HG02678 (cell line): Measurements from ENCODE around the gene DHX35.
"Not testable (repeated sequence)": the region's sequence is repeated elsewhere in the genome, so short reads cannot be mapped to it uniquely, and the experiment has no call there.

Source experiments
- ATAC-seq: cut with Tn5 transposase; IDR thresholded peaks from one replicate; pipeline ENCODE4 v1.9.1; 2021; ENCODE audit warnings: mild to moderate bottlenecking, moderate library complexity; ENCODE audit not compliant: unreplicated experiment

Gene DHX35

DNA sequence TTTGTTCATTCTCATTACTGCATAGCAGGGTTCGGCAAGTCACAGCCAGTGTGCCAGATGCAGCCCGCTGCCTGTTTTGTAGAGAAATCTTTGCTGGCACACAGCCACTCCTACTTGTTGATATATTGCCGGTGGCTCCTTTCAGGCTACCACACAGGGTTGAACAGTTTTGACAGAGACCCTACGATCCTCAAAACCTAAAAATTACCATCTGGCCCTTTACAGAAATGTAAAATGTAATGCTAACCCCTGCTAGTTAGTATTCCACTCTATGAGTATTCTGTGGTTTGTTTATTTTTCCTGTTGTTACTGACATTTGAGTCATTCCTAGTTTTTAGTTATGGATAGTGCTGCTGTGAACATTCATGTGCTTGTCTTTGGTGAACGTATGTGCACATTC lies 11.5 kb downstream of the DHX35 start:
- ATAC-seq, result no peak

GRCh38 chr20:38975539-38976120 lies 13.5 kb downstream of the DHX35 start:
- ATAC-seq, result no peak

DNA sequence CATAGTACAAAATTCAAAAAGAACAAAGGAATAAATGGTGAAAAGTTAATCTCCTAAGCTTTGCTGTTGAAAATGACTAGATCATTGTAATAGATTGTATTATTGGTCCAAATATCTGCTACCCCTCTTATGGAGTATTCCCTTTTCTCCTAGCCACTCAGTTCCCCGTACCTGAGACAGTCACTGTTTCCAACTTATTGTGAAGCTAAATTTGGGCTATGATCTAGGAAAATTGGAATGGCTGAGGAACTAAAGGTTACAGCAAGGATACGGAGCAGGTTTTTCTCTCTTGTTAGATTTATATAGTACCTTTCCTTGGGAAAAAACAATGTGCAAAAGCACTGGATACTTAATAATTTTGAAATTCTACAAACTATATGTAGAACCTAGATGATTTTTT lies 17.3 kb downstream of the DHX35 start:
- no peak for ATAC-seq

- ATAC-seq, result no peak
Measured at GRCh38 chr20:38979842-38980241, 17.7 kb downstream of the DHX35 start.

- ATAC-seq, result no peak
Measured at GRCh38 chr20:38982291-38982690, 20.1 kb downstream of the DHX35 start.

DNA sequence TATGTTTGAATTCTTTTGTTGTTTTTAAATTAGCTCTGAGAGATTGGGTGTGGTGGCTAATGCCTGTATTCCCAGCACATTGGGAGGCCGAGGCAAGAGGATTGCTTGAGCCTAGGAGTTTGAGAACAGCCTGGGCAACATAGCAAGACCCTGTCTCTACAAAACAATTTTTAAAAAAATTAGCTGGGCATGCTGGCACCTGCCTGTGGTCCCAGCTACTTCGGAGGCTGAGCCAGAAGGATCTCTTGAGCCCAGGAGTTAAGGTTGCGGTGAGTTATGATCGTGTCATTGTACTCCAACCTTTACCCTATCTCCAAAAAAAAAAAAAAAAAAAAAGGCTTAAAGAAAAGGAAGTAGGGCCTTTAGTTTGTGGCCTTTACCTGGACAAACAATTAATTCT lies 22.9 kb downstream of the DHX35 start:
- no peak for ATAC-seq

DNA sequence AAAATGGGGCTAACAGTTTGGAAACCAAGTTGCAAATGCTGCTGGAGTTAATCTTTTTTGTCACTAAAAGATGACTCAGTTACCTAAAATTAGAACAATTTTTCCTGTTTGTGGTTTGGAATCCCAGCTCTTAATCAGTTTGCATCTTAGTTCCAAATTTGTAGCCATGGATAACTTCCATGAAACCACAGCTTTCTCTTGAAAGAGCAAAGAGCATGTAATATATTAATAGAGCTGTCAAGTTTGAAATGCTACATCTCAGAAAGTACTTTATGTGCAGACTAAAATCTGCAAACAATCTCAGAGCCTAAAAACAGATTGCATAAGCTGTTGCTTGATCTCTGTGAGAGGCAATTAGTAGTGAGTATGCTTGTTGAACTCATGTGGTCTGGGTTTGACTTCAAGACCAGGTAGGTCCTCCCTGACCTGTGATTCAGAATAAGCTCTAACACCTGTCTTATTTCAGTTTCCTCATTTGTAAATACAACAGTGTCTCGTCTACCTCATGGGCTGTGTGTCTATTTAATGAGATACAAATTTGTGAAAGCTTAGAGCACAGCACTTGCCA lies 23.5 kb downstream of the DHX35 start:
- no peak for ATAC-seq

GRCh38 chr20:38986663-38987062 lies 24.5 kb downstream of the DHX35 start:
- ATAC-seq, result no peak

- ATAC-seq, result peak; percentile 84
Measured at GRCh38 chr20:38987777-38988176, 25.6 kb downstream of the DHX35 start.

GRCh38 chr20:38990728-38991127 lies 28.6 kb downstream of the DHX35 start:
- ATAC-seq, result no peak

- no peak for ATAC-seq
Measured at GRCh38 chr20:38991814-38992704, 29.9 kb downstream of the DHX35 start.

GRCh38 chr20:38995536-38996044 lies 33.4 kb downstream of the DHX35 start:
- ATAC-seq, result no peak

DNA sequence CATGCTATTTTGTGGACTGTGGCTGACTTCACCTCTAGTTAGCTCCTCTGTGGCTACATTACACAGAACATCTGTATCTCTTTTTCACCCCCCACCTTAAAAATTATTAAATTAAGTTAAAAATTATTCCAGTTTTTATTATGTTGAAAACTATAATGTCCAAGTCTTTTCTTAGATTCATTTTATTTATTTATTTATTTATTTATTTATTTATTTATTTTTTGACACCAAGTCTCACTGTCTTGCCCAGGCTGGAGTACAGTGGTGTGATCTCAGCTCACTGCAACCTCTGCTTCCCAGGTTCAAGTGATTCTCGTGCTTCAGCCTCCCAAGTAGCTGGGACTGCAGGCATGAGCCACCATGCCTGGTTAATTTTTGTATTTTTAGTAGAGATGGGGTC lies 34.7 kb downstream of the DHX35 start:
- ATAC-seq, result not testable (repeated sequence)

DNA sequence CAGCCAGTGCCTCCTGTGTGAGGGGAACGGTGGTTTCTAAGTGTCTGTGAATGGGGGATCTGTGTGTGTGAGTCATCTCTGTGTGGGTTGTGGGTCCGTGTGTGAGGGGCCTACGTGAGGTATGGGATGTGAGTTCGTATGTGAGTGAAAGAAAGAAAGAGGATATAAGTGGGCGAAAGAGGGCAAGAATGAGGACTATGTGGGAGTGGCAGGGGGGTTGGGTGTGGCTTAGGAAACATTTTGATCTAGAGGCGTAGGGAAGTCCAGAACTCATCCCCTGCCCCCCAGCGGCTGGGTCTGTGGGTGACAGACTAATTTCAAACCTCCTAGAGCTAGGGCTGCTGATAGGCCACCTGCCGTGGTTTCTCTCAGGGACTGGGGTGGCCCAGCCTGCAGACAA lies 35.5 kb downstream of the DHX35 start:
- peak; percentile 95 for ATAC-seq

DNA sequence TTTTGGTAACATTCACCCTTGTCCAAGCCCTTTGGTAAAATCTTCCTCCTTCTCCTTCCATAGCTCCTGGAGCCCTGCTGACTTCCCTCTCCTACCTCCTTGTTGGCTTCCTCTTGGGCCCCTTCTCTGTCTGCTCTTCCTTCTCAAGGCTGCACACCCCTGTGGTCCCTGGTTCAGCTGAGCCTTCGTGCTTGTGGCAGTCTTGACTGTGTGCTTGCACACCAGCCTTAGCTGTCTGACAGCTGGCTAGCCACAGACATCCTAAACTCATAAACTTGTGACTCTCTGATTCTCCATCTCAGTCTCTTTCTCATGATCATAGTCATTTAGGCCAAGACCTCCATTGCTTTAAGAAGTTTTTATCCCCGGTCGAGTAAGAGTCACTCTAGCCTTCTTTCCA lies 37.1 kb downstream of the DHX35 start:
- no peak for ATAC-seq

GRCh38 chr20:38999965-39000910 lies 38.1 kb downstream of the DHX35 start:
- no peak for ATAC-seq

DNA sequence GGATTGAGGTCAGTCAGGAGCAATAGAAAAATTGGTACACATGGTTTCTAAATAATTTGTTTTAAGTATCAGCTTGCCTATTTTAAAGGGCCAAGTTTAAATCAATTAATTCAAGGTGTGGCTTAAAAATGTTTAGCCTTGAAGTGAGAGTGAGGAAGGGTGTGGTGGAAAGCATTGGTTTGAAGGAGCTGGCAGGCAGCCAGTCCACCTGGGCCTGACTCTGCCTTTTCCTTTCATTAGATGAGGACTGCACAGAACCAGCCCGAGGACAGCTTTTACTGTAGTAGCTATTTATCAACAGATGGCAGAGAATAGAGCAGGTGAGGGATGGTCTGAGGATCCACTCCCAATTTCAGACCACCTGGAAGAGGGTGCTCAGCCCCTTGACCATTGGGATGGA lies 42.4 kb downstream of the DHX35 start:
- no peak for ATAC-seq

- ATAC-seq, result no peak
Measured at GRCh38 chr20:39009348-39009747, 47.2 kb downstream of the DHX35 start.

DNA sequence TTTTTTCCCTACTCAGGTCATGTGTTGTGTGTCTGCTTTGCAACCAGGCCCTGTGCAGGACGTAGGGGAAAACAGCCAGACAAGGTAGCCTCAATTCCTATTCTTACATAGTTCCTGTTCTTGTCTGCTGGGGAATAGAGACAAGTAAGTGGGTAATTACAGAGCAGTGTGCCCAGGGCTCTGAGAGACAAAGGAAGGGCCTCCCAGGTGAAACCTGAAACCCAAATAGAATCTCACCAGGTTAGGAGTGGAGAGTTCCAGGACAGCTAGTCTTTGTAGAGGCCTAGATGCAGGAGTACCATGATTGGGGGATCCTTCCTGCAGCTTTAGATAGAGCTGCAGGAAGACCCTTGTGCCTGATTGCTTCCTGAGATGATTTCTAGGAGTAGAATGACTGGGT lies 48.4 kb downstream of the DHX35 start:
- no peak for ATAC-seq

- ATAC-seq, result no peak
Measured at GRCh38 chr20:39013662-39014109, 51.5 kb downstream of the DHX35 start.

DNA sequence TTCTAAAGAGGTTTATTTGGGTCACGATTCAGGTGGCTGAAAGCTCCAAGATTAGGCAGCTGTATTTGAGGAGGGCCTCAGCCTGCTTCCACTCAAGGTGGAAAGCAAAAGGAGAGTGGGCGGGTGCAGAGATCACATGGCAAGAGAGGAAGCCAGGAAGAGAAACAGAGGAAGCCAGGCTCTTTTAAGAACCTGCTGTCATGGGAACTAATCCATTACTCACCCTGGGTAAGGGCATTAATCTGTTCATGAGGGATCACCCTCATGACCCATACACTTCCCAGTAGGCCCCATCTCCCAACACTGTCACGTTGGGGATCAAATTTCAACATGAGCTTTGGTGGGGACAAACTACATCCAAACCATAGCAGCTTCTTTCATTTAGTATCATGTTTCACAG lies 53.9 kb downstream of the DHX35 start:
- ATAC-seq, result no peak
